IPS-11a (cell line): Measurements from ENCODE around the gene ARHGDIB.

ENCODE experiments used
- H3K4me3 ChIP-seq: one replicate; pipeline ENCODE4 v1.5.1; 2013; ENCODE audit warnings: low read depth, low read length, control low read depth

Gene ARHGDIB

GRCh38 chr12:14961466-14962152 lies at the start of gene ARHGDIB:
Gene ARHGDIB (minus strand): TSS chr12:14961601. CDS start chr12:14950712, 10,889 bp downstream.
- no peak within 1 kb of the TSS for H3K4me3 ChIP-seq

GRCh38 chr12:15011162-15011561 lies 49.8 kb upstream of the ARHGDIB start:
- no peak overlapping the region for H3K4me3 ChIP-seq

- H3K4me3 ChIP-seq: no peak overlapping the region
Observed at GRCh38 chr12:15007551-15007950, 46.1 kb upstream of the ARHGDIB start.

GRCh38 chr12:15005064-15005463 lies 43.7 kb upstream of the ARHGDIB start:
- H3K4me3 ChIP-seq: no peak overlapping the region

GRCh38 chr12:15004421-15004820 lies 43.0 kb upstream of the ARHGDIB start:
- no peak overlapping the region for H3K4me3 ChIP-seq

- H3K4me3 ChIP-seq: no peak overlapping the region
Observed at GRCh38 chr12:15001733-15002382, 40.5 kb upstream of the ARHGDIB start.

- no peak overlapping the region for H3K4me3 ChIP-seq
Observed at GRCh38 chr12:15000575-15000974, 39.2 kb upstream of the ARHGDIB start.

- H3K4me3 ChIP-seq: no peak overlapping the region
Observed at GRCh38 chr12:14999695-15000365, 38.4 kb upstream of the ARHGDIB start.

- H3K4me3 ChIP-seq: no peak overlapping the region
Observed at GRCh38 chr12:14999021-14999694, 37.8 kb upstream of the ARHGDIB start.

GRCh38 chr12:14997998-14998397 lies 36.6 kb upstream of the ARHGDIB start:
- H3K4me3 ChIP-seq: no peak overlapping the region

GRCh38 chr12:14995583-14996425 lies 34.4 kb upstream of the ARHGDIB start:
- no peak overlapping the region for H3K4me3 ChIP-seq

- H3K4me3 ChIP-seq: no peak overlapping the region
Observed at GRCh38 chr12:14994610-14995009, 33.2 kb upstream of the ARHGDIB start.

GRCh38 chr12:14993537-14994266 lies 32.3 kb upstream of the ARHGDIB start:
- H3K4me3 ChIP-seq: no peak overlapping the region

- H3K4me3 ChIP-seq: no peak overlapping the region
Observed at GRCh38 chr12:14993117-14993516, 31.7 kb upstream of the ARHGDIB start.

GRCh38 chr12:14992673-14993072 lies 31.3 kb upstream of the ARHGDIB start:
- H3K4me3 ChIP-seq: no peak overlapping the region

- no peak overlapping the region for H3K4me3 ChIP-seq
Observed at GRCh38 chr12:14991069-14991468, 29.7 kb upstream of the ARHGDIB start.

GRCh38 chr12:14989790-14990189 lies 28.4 kb upstream of the ARHGDIB start:
- H3K4me3 ChIP-seq: no peak overlapping the region

- no peak overlapping the region for H3K4me3 ChIP-seq
Observed at GRCh38 chr12:14988035-14988434, 26.6 kb upstream of the ARHGDIB start.

GRCh38 chr12:14986449-14986848 lies 25.0 kb upstream of the ARHGDIB start:
- no peak overlapping the region for H3K4me3 ChIP-seq

GRCh38 chr12:14984766-14985285 lies 23.4 kb upstream of the ARHGDIB start:
- no peak overlapping the region for H3K4me3 ChIP-seq
